Ishikawa (cell line): ENCODE data around the gene PTPRE.

Source experiments
- CEBPB ChIP-seq: IDR thresholded peaks from 2 replicates; pipeline ENCODE4 v1.6.1; 2012
- CREB1 ChIP-seq: IDR thresholded peaks from 2 replicates; pipeline ENCODE4 v1.6.1; 2012; ENCODE audit warnings: low read depth
- EGR1 ChIP-seq: IDR thresholded peaks from 2 replicates; pipeline ENCODE4 v1.6.1; 2012
- EP300 ChIP-seq: IDR thresholded peaks from 2 replicates; pipeline ENCODE4 v1.6.1; 2012; ENCODE audit warnings: borderline replicate concordance
- FOXM1 ChIP-seq: IDR thresholded peaks from 2 replicates; pipeline ENCODE4 v1.6.1; 2012; ENCODE audit warnings: low read depth, borderline replicate concordance
- MAX ChIP-seq: IDR thresholded peaks from 2 replicates; pipeline ENCODE4 v1.6.1; 2012
- NFIC ChIP-seq: IDR thresholded peaks from 2 replicates; pipeline ENCODE4 v1.6.1; 2012
- RAD21 ChIP-seq: IDR thresholded peaks from 2 replicates; pipeline ENCODE4 v1.6.1; 2012; ENCODE audit warnings: low read depth
- REST ChIP-seq: IDR thresholded peaks from 2 replicates; pipeline ENCODE4 v1.6.1; 2012; ENCODE audit warnings: low read depth, mild to moderate bottlenecking
- TAF1 ChIP-seq: IDR thresholded peaks from 2 replicates; pipeline ENCODE4 v1.6.1; 2012; ENCODE audit warnings: low read depth, mild to moderate bottlenecking
- TCF12 ChIP-seq: IDR thresholded peaks from 2 replicates; pipeline ENCODE4 v1.6.1; 2012; ENCODE audit warnings: low read depth
- TEAD4 ChIP-seq: IDR thresholded peaks from 2 replicates; pipeline ENCODE4 v1.6.1; 2012
- USF1 ChIP-seq: IDR thresholded peaks from 2 replicates; pipeline ENCODE4 v1.6.1; 2012
- YY1 ChIP-seq: IDR thresholded peaks from 2 replicates; pipeline ENCODE4 v1.6.1; 2012; ENCODE audit warnings: low read depth
- ZBTB7A ChIP-seq: IDR thresholded peaks from 2 replicates; pipeline ENCODE4 v1.6.1; 2012; ENCODE audit warnings: low read depth

The PTPRE gene

GRCh38 chr10:127999297-128000129, 92.6 kb downstream of the PTPRE start:
- TF ChIP-seq EP300 = no peak
- no peak for TF ChIP-seq NFIC
- no peak for TF ChIP-seq FOXM1
- no peak for TF ChIP-seq EGR1
- TF ChIP-seq YY1 = no peak
- no peak for TF ChIP-seq TAF1
- no peak for TF ChIP-seq USF1
- TF ChIP-seq REST = no peak
- TF ChIP-seq CREB1 = no peak
- no peak for TF ChIP-seq RAD21
- TF ChIP-seq TCF12 = no peak
- no peak for TF ChIP-seq MAX
- TF ChIP-seq CEBPB = no peak

GRCh38 chr10:128000471-128001362, 93.8 kb downstream of the PTPRE start:
- TF ChIP-seq REST = no peak
- no peak for TF ChIP-seq EGR1
- no peak for TF ChIP-seq EP300
- TF ChIP-seq YY1 = no peak
- no peak for TF ChIP-seq TCF12
- no peak for TF ChIP-seq MAX
- no peak for TF ChIP-seq CEBPB
- no peak for TF ChIP-seq ZBTB7A
- TF ChIP-seq TEAD4 = no peak
- no peak for TF ChIP-seq RAD21
- TF ChIP-seq TAF1 = no peak
- TF ChIP-seq USF1 = no peak
- TF ChIP-seq CREB1 = no peak
- no peak for TF ChIP-seq FOXM1
- TF ChIP-seq NFIC = no peak

GRCh38 chr10:128001363-128001745, 94.5 kb downstream of the PTPRE start:
- no peak for TF ChIP-seq ZBTB7A

GRCh38 chr10:128001849-128002248, 94.9 kb downstream of the PTPRE start:
- no peak for TF ChIP-seq NFIC

- TF ChIP-seq TEAD4 (no peak), REST (no peak), CREB1 (no peak), FOXM1 (no peak), CEBPB (no peak), YY1 (no peak), MAX (no peak), RAD21 (no peak), TAF1 (no peak)
These were observed 96.6 kb downstream of the PTPRE start for GRCh38 chr10:128003521-128003920.
